Activated T-cell treated with anti-CD3 and anti-CD28 coated beads, Interleukin-2, amount 50 U/mL, for 48 hours (primary cell): ENCODE data around the gene LYPD5.
A peak's percentile ranks its signal among the peaks of the same experiment; 100 is the strongest.
"Not testable (repeated sequence)": the region's sequence is repeated elsewhere in the genome, so short reads cannot be mapped to it uniquely, and the experiment has no call there.

Experiments
- DNase-seq, 2 experiments: peaks; one replicate each; pipeline ENCODE4 v3.0.0-alpha.2; 2020

Gene LYPD5

GRCh38 chr19:43802216-43802951 is at the start of gene LYPD5:
TSS of gene LYPD5 (minus strand) at chr19:43802447. CDS start at chr19:43802380, 67 bp downstream.
- DNase-seq, result no peak

- no peak for DNase-seq
Measured at GRCh38 chr19:43848821-43849220, 46.6 kb upstream of the LYPD5 start.

GRCh38 chr19:43847884-43848283 is 45.6 kb upstream of the LYPD5 start:
- no peak for DNase-seq

- no peak for DNase-seq
Measured at GRCh38 chr19:43847246-43847645, 45.0 kb upstream of the LYPD5 start.

GRCh38 chr19:43842007-43842406 is 39.8 kb upstream of the LYPD5 start:
- DNase-seq, result no peak

- no peak for DNase-seq
Measured at GRCh38 chr19:43839139-43839538, 36.9 kb upstream of the LYPD5 start.

- DNase-seq, result peak; percentile 90 to 92
Measured at GRCh38 chr19:43826787-43827754, 24.8 kb upstream of the LYPD5 start, which contains the start of gene ZNF283. TSS of gene ZNF283 (plus strand) at chr19:43827321. CDS start at chr19:43833505, 6,184 bp downstream.

- DNase-seq, result not testable (repeated sequence)
Measured at GRCh38 chr19:43824572-43824971, 22.3 kb upstream of the LYPD5 start.

- not testable (repeated sequence) for DNase-seq
Measured at GRCh38 chr19:43823856-43824255, 21.6 kb upstream of the LYPD5 start.

- DNase-seq, result no peak
Measured at GRCh38 chr19:43820884-43821215, 18.6 kb upstream of the LYPD5 start.

- peak; percentile 49 to 51 for DNase-seq
Measured at GRCh38 chr19:43820098-43820883, 18.0 kb upstream of the LYPD5 start.

GRCh38 chr19:43818500-43818899 is 16.3 kb upstream of the LYPD5 start:
- DNase-seq, result no peak

- not testable (repeated sequence) for DNase-seq
Measured at GRCh38 chr19:43817454-43817853, 15.2 kb upstream of the LYPD5 start.

- no peak for DNase-seq
Measured at GRCh38 chr19:43814663-43815352, 12.6 kb upstream of the LYPD5 start.

- no peak for DNase-seq
Measured at GRCh38 chr19:43812688-43813087, 10.4 kb upstream of the LYPD5 start.

GRCh38 chr19:43812259-43812658 is 10.0 kb upstream of the LYPD5 start:
- no peak for DNase-seq

- DNase-seq, result no peak
Measured at GRCh38 chr19:43811837-43812236, 9.6 kb upstream of the LYPD5 start.

GRCh38 chr19:43809762-43810696 is 7.8 kb upstream of the LYPD5 start:
- DNase-seq, result no peak

GRCh38 chr19:43807651-43808050 is 5.4 kb upstream of the LYPD5 start:
- no peak for DNase-seq

- DNase-seq, result no peak
Measured at GRCh38 chr19:43806848-43807247, 4.6 kb upstream of the LYPD5 start.

GRCh38 chr19:43806401-43806800 is 4.2 kb upstream of the LYPD5 start:
- not testable (repeated sequence) for DNase-seq
